ENCODE results near the gene FAM120B.

Gene FAM120B

DNA sequence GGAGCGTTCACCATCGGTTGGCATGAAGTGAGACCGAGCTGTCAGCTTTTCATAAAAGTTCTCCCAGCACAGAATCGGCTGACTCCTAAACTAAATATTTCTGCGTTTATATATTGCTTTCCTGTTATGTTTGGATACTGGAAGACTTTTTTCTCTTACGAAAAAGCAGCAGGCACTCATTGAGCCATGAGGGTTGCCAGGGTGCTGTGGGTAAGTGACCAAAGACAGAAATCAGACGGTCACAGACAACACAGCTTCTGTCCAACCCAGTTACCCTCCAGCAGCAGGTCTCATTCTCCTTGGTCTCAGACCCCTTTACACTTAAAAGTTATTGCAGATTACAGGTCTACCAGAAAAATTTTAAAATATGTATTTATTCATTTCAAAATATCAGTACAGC is 113.7 kb downstream of the FAM120B start:
- Histone ChIP-seq H3K9me2 (ENCODE audit: low read depth, low read length) (no peaks in the 10 kb centered on the region), H3K27ac (ENCODE audit: low read depth, low read length, poor library complexity, severe bottlenecking) (no peak overlapping the region), H3K9me3 (ENCODE audit: low read length) (no peaks in the 10 kb centered on the region), H3K9ac (ENCODE audit: low read length) (no peak overlapping the region), H2AFZ (ENCODE audit: low read length) (no peak overlapping the region), H3K36me3 (ENCODE audit: insufficient read depth, low read length) (no peaks in the 10 kb centered on the region), H3F3A (ENCODE audit: insufficient read depth, low read length) (no peaks in the 10 kb centered on the region), H3K4me1 (ENCODE audit: insufficient read depth, low read length, severe bottlenecking) (no peaks in the 10 kb centered on the region), H3K4me3 (ENCODE audit: low read depth, low read length, poor library complexity, severe bottlenecking) (no peak overlapping the region), H4K20me1 (ENCODE audit: insufficient read depth, low read length) (no peaks in the 10 kb centered on the region), H3K4me2 (ENCODE audit: low read length) (no peak overlapping the region), H3K79me2 (ENCODE audit: insufficient read depth, low read length) (no peaks in the 10 kb centered on the region), H3K27me3 (ENCODE audit: insufficient read depth, low read length) (0 out of 2 replicates have a peak, but pooled peaks cover 7% of the 10 kb centered on the region)
- no peak for TF ChIP-seq EZH2 (IDR thresholded peaks at IDR 0.05; ENCODE audit: borderline replicate concordance, low read length)
- no peak for TF ChIP-seq CTCF (IDR thresholded peaks at IDR 0.05; ENCODE audit: low read length)

DNA sequence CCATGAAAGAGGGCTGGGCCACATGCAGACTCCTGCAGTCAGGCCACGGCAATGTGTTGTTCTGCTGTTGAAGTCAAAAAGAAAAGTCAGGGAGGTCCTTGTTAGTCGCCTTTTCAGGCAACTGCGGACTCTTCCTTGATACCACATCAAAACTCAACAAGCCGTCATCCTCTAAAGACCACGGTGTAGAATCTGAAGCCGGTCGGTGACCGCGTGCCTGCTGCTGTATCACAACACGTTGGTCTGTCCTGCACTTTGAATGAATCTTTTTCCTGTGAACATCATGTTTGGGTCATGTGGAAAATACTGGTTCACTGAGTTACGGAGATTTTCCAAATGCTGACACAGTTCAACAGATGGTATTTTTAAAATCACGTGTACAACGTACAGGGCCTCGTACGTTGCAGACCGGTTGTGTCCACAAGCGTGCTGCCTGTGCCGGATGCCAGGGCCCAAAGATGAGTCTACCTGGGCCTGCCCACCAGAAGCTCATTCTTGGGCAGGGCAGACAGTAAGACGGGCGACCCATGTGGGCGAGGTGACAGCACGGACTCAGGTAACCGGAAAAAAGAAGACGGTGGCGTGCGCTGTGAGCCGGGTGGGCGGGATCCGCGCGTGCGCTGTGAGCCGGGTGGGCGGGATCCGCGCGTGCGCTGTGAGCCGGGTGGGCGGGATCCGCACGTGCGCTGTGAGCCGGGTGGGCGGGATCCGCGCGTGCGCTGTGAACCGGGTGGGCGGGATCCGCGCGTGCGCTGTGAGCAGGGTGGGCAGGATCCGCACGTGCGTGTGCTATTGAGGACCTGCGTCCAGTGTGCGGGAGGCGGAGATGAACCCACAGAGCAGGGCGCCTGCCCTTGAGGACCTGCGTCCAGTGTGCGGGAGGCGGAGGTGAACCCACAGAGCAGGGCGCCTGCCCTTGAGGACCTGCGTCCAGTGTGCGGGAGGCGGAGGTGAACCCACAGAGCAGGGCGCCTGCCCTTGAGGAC is 114.5 kb downstream of the FAM120B start:
- Histone ChIP-seq H3K4me2 (ENCODE audit: low read length) (no peak overlapping the region), H3K4me1 (ENCODE audit: insufficient read depth, low read length, severe bottlenecking) (no peaks in the 10 kb centered on the region), H3K4me3 (ENCODE audit: low read depth, low read length, poor library complexity, severe bottlenecking) (no peak overlapping the region), H3K27ac (ENCODE audit: low read depth, low read length, poor library complexity, severe bottlenecking) (no peak overlapping the region), H2AFZ (ENCODE audit: low read length) (no peak overlapping the region), H3K9me3 (ENCODE audit: low read length) (no peaks in the 10 kb centered on the region), H4K20me1 (ENCODE audit: insufficient read depth, low read length) (no peaks in the 10 kb centered on the region), H3K9me2 (ENCODE audit: low read depth, low read length) (no peaks in the 10 kb centered on the region), H3K27me3 (ENCODE audit: insufficient read depth, low read length) (0 out of 2 replicates have a peak, but pooled peaks cover 7% of the 10 kb centered on the region), H3K9ac (ENCODE audit: low read length) (no peak overlapping the region), H3K36me3 (ENCODE audit: insufficient read depth, low read length) (no peaks in the 10 kb centered on the region), H3F3A (ENCODE audit: insufficient read depth, low read length) (no peaks in the 10 kb centered on the region), H3K79me2 (ENCODE audit: insufficient read depth, low read length) (no peaks in the 10 kb centered on the region)
- TF ChIP-seq EZH2 (IDR thresholded peaks at IDR 0.05; ENCODE audit: borderline replicate concordance, low read length) (no peak), CTCF (IDR thresholded peaks at IDR 0.05; ENCODE audit: low read length) (no peak)

DNA sequence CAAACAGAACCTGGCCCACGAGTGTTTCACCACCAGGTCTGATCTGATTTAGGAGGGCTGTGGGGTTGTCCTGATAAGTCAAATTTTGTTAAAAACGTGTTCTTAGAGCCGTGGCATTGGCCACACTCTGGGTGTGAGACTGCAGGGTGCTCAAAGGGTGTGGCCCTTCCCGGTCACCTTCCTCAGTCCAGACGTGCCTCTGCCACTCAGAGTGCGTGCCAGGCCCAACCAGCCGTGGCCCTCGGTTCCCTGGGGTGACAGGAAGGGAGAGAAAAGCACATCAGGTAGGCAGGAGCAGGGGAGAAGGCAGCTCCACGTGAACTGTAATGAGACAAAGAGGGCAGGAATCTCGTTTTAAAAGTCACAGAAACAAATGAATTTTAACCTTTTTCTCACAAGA is 115.4 kb downstream of the FAM120B start:
- no peak overlapping the region for H3K4me2 ChIP-seq (ENCODE audit: low read length)
- no peaks in the 10 kb centered on the region for H4K20me1 ChIP-seq (ENCODE audit: insufficient read depth, low read length)

More for the DNA sequence above, 115.4 kb downstream of the FAM120B start:
- Histone ChIP-seq H3K4me1 (ENCODE audit: insufficient read depth, low read length, severe bottlenecking) (no peaks in the 10 kb centered on the region), H3K27ac (ENCODE audit: low read depth, low read length, poor library complexity, severe bottlenecking) (no peak overlapping the region), H3K36me3 (ENCODE audit: insufficient read depth, low read length) (no peaks in the 10 kb centered on the region), H3K4me3 (ENCODE audit: low read depth, low read length, poor library complexity, severe bottlenecking) (no peak overlapping the region), H3K79me2 (ENCODE audit: insufficient read depth, low read length) (no peaks in the 10 kb centered on the region), H3K27me3 (ENCODE audit: insufficient read depth, low read length) (0 out of 2 replicates have a peak, but pooled peaks cover 7% of the 10 kb centered on the region), H3F3A (ENCODE audit: insufficient read depth, low read length) (no peaks in the 10 kb centered on the region), H3K9me3 (ENCODE audit: low read length) (no peaks in the 10 kb centered on the region), H3K9me2 (ENCODE audit: low read depth, low read length) (no peaks in the 10 kb centered on the region), H3K9ac (ENCODE audit: low read length) (no peak overlapping the region), H2AFZ (ENCODE audit: low read length) (no peak overlapping the region)
- TF ChIP-seq CTCF (IDR thresholded peaks at IDR 0.05; ENCODE audit: low read length) (no peak), EZH2 (IDR thresholded peaks at IDR 0.05; ENCODE audit: borderline replicate concordance, low read length) (no peak)
